Femur (tissue), 1 donor: ENCODE results near the gene SLFN13.
"Not testable (repeated sequence)": the region's sequence is repeated elsewhere in the genome, so short reads cannot be mapped to it uniquely, and the experiment has no call there.

Experiments used
- DNase-seq: peaks from one replicate; pipeline ENCODE4 v3.0.0-alpha.2; 2017

The SLFN13 gene

GRCh38 chr17:35429702-35430101, 18.9 kb downstream of the SLFN13 start:
- DNase-seq: no peak

DNA sequence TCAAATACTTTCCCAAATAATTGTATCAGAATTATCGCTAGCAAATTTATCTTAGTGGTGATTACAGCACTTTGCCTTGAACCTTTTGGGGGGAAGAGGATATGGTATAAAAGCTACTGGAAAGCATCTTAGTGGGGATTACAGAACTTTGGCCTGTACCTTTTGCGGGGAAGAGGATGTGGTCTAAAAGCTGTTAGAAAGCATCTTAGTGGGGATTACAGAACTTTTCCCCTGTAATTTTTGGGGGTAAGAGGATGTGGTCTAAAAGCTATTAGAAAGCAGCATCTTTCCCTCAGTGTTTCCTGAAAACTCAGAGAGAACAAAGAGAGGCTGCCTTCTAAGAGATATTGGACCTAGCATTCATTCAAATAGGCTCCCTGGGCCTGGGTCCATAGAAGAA, 20.3 kb downstream of the SLFN13 start:
- DNase-seq: no peak

DNA sequence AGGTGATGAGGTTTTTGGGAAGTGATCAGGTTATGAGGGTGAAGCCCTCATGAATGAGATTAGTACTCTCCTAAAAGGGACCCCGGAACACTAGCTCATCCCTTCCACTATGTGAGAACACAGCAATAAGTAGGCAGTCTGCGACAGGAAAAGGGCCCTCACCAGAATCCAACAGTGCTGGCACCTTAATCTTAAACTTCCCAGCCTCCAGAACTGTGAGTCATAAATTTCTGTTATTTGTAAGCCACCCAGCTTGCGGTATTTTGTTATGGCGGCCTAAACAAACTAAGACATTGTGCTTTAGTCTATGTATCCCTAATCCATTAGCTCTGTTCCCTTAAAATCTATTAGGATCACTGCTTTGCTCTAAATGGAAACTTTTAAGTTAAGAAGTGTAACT, 24.8 kb downstream of the SLFN13 start:
- DNase-seq: no peak

- not testable (repeated sequence) for DNase-seq
These were observed 27.5 kb downstream of the SLFN13 start for GRCh38 chr17:35421069-35421468.

- DNase-seq: no peak
These were observed 31.9 kb downstream of the SLFN13 start for GRCh38 chr17:35416659-35417058.

DNA sequence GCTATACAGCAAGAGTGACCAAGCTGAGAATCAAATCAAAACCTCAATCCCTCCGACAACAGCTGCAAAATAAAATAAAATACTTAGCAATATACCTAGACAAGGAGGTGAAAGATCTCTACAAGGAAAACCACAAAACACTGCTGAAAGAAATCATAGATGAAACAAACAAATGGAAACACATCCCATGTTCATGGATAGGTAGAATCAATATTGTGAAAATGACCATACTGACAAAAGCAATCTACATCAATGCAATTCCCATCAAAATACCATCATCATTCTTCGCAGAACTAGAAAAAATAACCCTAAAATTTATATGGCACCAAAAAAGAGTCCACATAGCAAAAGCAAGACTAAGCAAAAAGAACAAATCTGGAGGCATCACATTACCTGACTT, 33.9 kb downstream of the SLFN13 start:
- DNase-seq: not testable (repeated sequence)

- no peak for DNase-seq
These were observed 34.3 kb downstream of the SLFN13 start for GRCh38 chr17:35414247-35414646.

DNA sequence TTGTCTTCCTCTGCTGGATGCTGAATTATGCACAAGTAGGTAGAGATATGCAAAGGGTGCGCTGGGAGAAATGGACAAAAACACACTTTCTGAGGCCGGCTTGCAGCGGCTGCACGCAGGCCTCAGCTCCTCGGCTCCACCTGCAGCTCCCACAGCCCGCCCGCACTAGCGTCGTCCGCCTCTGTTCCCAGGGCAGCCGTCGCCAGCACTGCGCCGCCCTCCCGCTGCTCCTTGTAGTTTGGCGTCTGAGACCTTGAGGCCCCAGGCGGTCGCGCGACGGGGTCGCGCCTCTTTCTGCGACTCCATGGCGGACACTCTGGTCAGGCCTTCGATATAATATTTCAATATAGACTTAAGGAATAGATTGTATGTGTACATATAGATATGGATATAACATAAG, 41.0 kb downstream of the SLFN13 start:
- DNase-seq: no peak

DNA sequence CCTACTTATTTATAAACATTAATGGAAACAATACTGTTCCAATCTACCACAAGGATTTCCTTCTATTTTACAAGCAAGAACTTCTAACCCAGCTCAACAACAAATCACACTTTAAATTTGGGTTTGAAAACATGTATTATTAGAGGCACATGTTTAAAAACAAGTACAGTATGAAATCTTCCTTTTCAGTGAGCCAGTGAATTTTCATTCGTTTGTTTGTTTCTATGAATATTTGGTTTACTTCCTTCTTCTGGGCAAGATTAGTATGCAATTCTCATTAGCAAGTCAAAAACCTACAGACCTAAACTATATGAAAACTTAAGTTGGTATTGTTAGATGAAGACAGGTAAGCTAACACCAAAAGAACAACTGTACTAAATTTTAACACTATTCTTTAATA, 42.0 kb downstream of the SLFN13 start:
- no peak for DNase-seq

DNA sequence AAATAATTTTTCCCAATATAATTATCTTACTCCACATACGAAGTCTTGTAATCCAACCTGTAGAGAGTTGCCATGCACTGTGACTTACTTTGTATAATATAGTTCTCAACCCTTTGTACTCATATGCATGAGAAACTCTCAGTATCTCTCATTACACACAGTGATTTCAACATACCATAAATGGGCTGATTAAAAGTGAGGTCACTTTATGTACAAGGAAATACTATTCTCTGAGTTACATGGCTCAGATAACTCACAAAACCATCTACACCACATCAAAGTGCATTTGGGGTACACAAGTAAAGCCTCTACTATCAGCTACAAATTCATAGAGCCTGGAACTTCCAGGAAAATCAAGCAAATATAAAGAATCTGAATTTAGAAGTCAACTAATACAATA, 44.2 kb downstream of the SLFN13 start:
- no peak for DNase-seq

DNA sequence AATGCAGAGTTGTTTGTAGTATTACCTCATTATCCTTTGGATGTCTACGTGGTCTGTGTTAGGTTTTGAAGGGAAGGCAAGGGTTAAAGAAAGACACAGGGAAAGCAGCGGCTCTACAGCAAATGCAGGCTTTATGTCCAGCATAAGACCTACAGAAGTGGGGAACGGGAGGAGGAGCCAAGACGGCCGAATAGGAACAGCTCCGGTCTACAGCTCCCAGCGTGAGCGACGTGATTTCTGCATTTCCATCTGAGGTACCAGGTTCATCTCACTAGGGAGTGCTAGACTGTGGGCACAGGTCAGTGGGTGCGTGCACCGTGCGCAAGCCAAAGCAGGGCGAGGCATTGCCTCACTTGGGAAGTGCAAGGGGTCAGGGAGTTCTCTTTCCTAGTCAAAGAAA, 54.8 kb downstream of the SLFN13 start:
- DNase-seq: not testable (repeated sequence)

- no peak for DNase-seq
These were observed 57.9 kb downstream of the SLFN13 start for GRCh38 chr17:35390663-35391062.

GRCh38 chr17:35390156-35390555, 58.4 kb downstream of the SLFN13 start:
- DNase-seq: no peak

DNA sequence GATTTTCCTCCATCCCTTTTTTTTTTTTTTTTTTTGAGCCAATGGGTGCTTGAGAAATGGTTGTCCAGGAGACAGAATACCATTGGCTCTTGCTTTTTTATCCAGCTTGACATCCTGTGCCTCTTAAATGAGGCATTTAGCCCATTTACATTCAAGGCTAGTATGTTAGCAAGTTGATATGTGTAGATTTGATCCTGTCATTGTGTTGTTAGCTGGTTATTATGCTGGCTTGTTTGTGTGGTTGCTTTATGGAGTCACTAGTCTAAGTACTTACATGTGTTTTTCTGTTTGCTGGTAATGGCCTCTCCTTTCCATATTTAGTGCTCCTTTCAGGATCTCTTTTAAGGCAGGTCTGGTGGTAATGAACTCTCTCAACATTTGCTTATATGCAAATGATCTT, 61.1 kb downstream of the SLFN13 start:
- no peak for DNase-seq
